Measurements from ENCODE around the gene LSM14A.

LSM14A gene

DNA sequence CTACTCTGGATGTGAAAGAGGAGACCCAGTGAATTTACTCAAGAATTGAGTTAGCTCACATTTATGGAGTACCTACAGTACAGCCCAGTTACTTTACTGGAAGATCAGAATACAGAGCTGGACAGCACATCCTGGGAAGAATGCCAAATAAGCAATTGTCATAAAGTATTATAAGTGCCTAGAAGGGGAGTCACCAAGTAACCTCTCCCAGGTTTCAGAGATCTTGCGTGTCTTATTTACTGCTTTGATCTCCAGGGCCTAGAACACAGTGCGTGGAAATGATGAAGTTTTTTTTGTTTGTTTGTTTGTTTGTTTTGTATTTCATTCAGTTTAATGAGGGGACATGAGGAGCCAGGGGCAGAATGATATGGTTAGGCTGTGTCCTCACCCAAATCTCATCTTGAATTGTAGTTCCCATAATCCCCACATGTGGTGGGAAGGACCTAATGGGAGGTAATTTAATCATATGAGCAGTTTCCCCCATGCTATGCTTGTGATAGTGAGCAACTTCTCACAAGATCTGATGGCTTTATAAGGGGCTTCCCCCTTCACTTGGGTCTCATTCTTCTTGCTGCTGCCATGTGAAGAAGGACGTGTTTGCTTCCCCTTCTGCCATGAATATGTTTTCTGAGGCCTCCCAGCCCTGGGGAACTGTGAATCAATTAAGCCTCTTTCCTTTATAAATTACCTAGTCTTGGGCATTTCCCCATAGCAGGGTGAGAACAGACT lies 87.2 kb downstream of the LSM14A start:
- peak; percentile 24 for DNase-seq

DNA sequence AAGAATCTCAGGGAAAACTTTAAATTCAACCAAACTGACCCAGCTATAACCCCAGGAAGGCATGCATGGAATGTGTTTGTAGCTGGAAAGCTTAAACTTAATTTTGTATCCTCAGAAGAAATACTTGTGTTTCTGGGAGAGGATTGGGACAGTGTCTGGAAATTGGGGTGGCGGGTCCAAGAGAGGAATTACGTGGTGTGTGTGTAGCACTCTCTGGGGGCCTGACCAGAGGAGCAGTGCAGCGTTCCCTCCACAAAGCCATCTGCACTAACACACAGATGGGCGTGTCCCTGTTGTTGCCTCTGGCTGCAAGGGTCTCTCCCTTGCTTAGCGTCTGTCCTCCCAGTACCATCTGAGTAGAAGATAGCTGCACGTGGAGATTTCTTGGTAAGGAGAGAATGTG lies 88.5 kb downstream of the LSM14A start:
- no peak for DNase-seq

DNA sequence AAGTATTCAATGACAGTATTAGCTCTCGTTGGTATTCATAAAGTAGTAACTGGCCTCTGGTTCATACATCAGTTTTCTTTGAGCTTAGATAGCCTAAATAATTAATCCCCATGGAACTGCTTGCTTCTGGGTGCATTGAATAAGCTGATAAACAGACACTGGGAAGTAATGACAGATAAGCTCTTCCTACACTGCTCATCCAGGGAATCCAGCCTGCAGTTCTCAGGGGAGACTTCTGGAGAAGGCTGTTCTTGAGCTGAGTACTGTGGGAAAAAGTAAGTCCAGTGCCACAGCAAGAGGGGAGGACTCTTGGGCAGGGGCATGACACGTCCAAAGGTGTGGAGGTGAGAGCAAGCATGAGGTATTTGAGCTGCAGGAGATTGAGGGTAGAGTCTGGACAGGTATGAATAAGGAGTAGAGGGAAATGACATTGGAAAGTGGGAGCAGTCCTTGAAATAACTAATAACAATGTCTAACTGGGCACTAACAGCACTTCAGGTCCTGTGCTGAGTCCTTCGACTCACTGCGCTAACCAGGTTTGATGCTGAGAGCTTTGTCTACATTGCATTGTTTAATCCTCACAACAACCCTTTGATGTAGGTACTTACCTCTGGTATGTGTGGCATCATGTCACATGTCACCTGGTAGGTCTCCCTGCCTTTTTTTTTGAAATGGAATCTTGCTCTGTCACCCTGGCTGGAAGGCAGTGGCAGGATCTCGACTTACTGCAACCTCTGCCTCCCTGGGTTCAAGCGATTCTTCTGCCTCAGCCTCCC lies 89.2 kb downstream of the LSM14A start:
- DNase-seq: peak; percentile 84

DNA sequence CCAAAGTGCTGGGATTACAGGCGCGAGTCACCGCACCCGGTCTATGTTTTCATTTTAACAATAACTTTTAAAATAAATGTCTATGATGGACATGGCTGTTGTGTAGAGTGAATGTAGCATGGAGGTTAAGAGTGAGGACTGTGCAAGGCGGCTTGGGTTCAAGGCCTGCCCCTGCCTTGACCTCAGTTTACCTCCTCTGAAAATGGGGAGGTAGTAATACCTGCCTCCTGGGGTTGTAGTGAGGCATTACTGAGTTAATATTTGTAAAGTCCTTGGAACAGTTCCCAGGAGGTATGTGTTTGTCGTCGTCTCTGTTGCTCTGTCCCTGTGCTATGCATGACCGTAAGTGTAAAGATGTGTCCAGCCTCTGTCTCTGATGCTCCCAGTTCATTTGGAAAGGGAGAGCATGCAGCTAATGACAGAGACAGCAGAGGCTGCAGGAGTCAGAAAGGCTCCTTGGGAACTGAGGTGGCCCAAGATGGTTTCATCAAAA lies 91.5 kb downstream of the LSM14A start:
- DNase-seq: no peak

DNA sequence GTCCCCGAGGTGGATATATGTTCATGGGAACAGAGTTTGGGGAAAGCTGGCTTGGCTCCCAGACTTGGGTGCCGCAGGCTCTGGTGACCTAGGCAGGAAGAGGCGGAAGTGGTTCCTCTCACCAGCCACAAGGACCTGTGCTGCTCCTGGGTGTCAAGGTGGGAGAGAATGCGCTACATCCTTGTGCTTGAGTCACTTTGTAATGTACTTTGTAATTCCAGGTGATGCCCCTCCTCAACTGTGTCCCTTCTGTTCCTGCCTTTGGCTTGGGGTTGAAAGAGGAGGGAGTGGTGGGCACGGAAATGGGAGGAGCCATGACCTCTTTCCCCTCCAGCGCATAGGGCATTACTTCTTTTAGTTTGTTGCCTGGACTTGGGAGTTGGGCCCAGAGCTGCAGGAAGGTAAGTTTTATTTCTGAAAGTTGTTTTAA lies 92.9 kb downstream of the LSM14A start:
- no peak for DNase-seq

DNA sequence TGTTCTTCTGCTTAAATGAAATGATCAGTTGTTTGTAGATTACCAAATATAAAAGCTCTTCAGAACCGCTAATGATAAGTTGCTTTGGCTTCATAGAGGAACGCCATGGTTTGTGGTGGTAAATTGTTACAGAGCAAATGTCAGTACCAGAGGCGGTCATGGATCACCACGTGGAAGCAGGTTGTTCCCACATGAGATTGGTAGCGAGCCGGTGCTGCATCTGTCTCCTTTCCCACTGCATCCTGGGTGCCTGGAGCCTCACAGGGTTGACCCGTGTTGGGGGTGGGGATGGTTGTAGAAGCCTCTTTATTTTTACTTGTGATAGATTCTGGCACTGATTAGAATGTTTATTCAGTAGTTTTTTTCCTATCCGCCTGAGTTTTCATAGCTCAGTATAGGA lies 96.8 kb downstream of the LSM14A start:
- DNase-seq: no peak

DNA sequence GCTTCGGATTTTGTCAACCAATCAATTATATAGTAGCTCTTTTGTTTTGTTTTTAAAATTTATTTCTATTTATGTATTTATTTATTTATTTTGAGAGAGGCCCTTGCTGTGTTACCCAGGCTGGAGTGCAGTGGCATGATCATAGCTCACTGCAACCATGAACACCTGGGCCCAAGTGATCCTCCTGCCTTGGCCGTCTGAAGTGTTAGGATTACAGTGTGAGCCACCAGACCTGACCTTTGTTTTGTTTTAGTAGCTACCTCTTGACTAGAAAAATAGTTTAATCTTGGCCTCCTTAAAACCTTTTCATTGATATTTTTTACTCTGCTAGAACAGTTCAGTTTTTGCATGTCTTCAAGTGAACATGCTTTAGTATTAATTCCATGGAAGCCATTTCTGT lies 97.2 kb downstream of the LSM14A start:
- DNase-seq: no peak

DNA sequence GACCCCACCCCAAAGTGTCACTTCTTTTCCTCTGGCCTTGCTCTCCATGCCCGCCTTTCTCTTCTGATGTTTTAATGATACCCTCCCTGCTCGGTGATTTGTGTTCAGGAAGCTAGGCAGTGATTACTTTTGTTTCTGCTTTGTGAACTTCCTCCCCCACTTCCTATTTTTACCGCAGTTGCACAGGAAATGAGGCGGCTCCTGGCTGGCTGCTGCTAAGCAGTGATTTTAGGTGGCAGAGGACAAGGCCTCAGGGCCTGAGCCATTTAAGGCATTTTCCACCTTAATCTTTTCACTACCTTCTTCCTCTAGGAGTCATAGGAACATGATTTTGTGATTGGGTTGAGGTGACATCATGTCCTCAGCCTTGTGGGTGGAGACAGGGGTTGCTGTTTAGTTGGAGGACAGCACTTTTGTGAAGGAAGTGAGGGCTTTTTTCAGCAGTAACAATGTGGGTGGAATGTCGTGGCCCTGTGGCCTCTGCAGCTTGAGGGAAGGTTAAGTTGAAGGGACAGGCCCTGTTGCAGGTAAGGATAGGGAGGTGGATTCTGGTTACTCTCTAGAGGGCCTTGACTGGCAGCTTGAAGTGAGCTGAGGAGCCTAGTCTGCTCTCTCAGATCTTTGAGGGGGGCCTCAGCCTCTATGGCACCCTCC lies 97.8 kb downstream of the LSM14A start:
- no peak for DNase-seq

DNA sequence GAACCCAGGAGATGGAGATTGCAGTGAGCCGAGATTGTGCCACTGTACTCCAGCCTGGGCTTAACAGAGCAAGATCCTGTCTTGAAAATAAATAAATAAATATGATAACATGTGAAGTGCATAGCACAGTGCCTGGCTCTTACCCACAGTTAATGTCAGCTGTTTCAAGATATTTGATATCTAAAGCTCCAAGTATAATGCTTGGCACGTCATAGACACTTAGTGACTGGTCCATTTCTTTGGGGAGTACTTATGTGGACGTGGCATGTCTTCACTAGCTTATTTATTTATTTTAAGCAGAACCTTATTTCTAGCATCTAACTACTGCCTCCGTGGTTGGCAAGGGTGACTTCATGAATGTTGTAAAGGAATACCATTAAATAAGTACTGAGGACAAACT lies 100.8 kb downstream of the LSM14A start:
- no peak for DNase-seq

DNA sequence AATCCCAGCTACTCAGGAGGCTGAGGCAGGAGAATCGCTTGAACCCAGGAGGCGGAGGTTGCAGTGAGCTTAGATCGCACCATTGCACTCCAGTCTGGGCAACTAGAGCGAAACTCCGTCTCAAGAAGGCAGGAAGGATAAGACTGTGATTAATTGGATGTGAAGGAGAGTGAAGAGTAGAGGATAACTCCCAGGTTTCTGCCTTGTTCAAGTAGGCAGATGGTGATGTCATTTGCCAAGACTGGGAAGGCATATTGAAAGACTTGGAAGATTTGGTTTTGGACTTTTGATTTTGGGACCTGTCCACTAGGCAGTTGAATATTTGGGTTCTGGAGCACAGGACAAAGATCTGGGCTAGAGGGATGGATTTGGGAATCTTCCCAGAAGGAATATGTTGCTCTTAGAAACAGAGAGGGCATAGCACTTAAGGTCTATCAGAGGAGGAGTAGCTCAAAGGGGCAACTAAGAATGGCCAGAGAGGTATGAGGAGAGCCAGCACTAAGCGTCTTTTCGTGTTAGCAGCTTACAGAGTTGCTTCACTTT lies 102.1 kb downstream of the LSM14A start:
- no peak for DNase-seq

DNA sequence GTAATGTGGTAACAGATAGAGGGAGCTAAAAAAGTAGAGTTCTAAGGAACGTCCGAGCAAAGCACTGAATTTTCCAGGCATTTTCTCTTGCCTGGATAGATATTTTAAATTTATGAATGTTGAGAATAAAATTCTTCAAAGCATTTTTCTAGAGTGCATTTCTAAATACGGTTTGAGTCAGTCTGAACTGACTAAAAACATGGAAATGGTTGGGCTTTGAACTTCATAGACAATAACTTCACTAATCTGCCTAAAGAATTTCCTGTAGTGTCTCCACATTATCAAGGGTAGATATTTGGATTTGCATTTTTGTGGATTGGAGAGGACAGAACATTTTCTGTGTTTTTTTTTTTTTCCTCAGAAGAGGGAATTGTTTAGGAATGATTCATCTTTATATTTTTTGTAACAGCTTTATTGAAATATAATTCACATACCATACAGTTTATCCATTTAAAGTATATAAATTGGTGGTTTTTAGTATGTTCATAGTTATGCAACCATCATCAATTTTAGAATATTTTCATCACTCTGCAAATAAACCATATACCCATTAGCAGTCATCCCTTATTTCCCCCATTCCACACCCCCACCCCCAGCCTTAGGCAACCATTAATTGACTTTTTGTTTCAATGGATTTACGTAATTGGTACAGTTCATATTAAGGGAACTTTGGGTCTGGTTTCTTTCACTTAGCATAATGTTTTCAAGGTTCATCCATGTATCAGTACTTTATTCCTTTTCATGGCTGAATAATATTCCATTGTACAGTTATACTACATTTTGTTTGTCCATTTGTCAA lies 102.7 kb downstream of the LSM14A start:
- no peak for DNase-seq

DNA sequence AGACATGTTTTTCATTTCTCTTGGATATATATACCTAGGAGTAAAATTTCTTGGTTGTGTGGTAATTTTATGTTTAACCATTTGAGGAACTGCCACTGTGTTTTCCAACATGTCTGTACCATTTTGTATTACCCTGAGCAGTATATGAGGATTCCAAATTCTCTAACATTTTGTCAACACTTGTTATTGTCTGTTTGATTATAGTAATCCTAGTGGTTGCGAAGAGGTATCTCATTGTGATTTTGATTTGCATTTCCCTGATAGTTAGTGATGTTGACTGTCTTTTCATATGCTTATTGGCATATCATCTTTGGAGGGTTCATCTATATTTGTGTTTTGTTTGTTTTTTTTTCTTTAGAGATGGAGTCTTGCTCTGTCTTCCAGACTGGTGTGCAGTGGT lies 103.4 kb downstream of the LSM14A start:
- DNase-seq: no peak

DNA sequence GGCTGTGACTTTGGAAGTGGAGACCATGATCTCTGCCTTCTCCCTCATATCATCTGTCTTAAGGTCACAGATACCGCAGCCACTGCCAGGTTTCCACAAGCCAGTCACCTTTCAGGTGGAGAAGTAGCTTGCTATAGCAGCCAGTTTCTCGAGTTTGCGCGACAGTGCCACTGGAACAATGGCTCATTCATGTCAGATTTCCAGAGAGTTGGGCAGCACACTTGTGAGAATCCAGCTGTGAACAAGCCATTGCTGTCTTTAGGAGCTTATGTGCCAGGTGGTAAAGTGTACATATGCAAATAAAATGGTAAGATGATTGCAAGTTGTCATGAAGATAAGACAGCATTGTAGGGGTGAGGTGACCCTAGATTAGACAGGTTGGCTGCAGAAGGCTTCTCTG lies 104.3 kb downstream of the LSM14A start:
- peak; percentile 82 for DNase-seq

DNA sequence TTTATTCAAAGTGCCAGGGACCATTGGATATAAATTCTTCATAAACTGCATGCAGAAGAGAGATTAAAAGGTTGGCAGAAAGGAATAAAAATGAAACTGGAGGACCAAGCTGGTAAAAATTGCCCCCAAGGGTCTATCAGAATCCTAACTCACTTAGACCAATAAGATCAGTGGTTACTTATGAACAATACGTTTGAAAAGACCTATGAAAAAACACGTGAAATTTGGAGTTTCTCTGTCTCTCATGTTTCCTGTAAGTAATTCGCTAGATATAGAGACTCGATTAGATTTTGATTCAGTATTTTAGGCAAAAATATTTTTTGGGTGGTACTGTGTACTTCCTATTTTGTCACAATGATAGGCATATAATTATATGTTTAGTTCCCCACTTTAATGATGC lies 104.9 kb downstream of the LSM14A start:
- no peak for DNase-seq

DNA sequence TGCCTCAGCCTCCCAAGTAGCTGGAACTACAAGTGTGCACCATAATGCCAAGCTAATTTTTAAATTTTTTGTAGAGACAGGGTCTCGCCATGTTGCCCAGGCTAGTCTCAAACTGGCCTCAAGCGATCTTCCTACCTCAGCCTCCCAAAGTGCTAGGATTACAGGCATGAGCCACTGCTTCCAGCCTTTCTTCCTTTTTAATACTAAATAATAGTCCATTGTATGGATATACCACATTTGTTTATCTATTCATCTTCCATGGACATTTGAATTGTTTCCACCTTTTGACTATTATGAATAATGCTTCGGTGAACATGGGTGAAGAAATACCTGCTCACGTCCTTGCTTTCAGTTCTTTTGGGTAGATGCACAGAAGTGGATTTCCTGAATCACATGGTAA lies 106.5 kb downstream of the LSM14A start:
- DNase-seq: no peak

Data from NCI-H510A treated with DMSO at 0.1 percent for 48 hours (cell line).